Neuronal stem cell (in vitro differentiated cells): Measurements from ENCODE around the gene GPD1.

Source experiments
- DNase-seq: peaks from one replicate; pipeline ENCODE4 v3.0.0-alpha.2; 2013; ENCODE audit warnings: low spot score
- H2AFZ ChIP-seq: one replicate; pipeline ENCODE4 v1.6.1; 2013; ENCODE audit warnings: mild to moderate bottlenecking, low read length, inconsistent platforms
- H2AK5ac ChIP-seq: 2 replicates; pipeline ENCODE4 v1.6.1; 2013; ENCODE audit warnings: low read depth, mild to moderate bottlenecking, inconsistent platforms, low read length, moderate library complexity, mixed read lengths
- H2BK120ac ChIP-seq: 2 replicates; pipeline ENCODE4 v1.6.1; 2013; ENCODE audit warnings: low read depth, mild to moderate bottlenecking, inconsistent platforms, low read length, moderate library complexity, mixed read lengths
- H2BK12ac ChIP-seq: one replicate; pipeline ENCODE4 v1.6.1; 2013; ENCODE audit warnings: low read length, inconsistent platforms
- H2BK15ac ChIP-seq: 2 replicates; pipeline ENCODE4 v1.6.1; 2013; ENCODE audit warnings: mild to moderate bottlenecking, low read length, inconsistent platforms, mixed read lengths
- H2BK5ac ChIP-seq: one replicate; pipeline ENCODE4 v1.6.1; 2013; ENCODE audit warnings: inconsistent platforms, mild to moderate bottlenecking, low read length, moderate library complexity
- H3K14ac ChIP-seq: one replicate; pipeline ENCODE4 v1.6.1; 2013; ENCODE audit warnings: low read length, inconsistent platforms
- H3K18ac ChIP-seq: 2 replicates; pipeline ENCODE4 v1.6.1; 2013; ENCODE audit warnings: low read length, inconsistent platforms
- H3K23ac ChIP-seq: 2 replicates; pipeline ENCODE4 v1.6.1; 2013; ENCODE audit warnings: low read depth, mild to moderate bottlenecking, mixed read lengths, low read length, inconsistent platforms; ENCODE audit not compliant: poor library complexity
- H3K27ac ChIP-seq: replicated peaks from 3 replicates; pipeline ENCODE4 v1.5.1; 2013; ENCODE audit warnings: low read length, inconsistent platforms
- H3K27me3 ChIP-seq, 3 experiments: 2 replicates each; pipeline ENCODE4 v1.6.1; 2013; ENCODE audit warnings: low read length in 3 of 3, mild to moderate bottlenecking in 2 of 3, inconsistent platforms in 1 of 3, low read depth in 1 of 3, mixed read lengths in 1 of 3, moderate library complexity in 1 of 3; ENCODE audit not compliant: control insufficient read depth in 3 of 3, insufficient read depth in 3 of 3
- H3K36me3 ChIP-seq, 2 donors: replicated peaks in 1 of 2; 2 replicates each; pipeline ENCODE4 v1.6.1; 2013; ENCODE audit warnings: low read length in 2 of 2; ENCODE audit not compliant: control insufficient read depth in 2 of 2, insufficient read depth in 2 of 2
- H3K4ac ChIP-seq: 2 replicates; pipeline ENCODE4 v1.6.1; 2013; ENCODE audit warnings: inconsistent platforms, mild to moderate bottlenecking, low read length, moderate library complexity
- H3K4me1 ChIP-seq, 2 donors: 1 replicate in 1 of 2; 2 replicates in 1 of 2; pipeline ENCODE4 v1.6.1; 2013; ENCODE audit warnings: low read length in 2 of 2, low read depth in 1 of 2; ENCODE audit not compliant: control insufficient read depth in 2 of 2, insufficient read depth in 1 of 2
- H3K4me2 ChIP-seq: one replicate; pipeline ENCODE4 v1.6.1; 2013; ENCODE audit warnings: mild to moderate bottlenecking, low read length, inconsistent platforms; ENCODE audit not compliant: insufficient read depth, poor library complexity, severe bottlenecking
- H3K4me3 ChIP-seq, 2 donors: 2 replicates each; pipeline ENCODE4 v1.5.1; 2013; ENCODE audit warnings: low read length in 2 of 2, mild to moderate bottlenecking in 2 of 2, inconsistent platforms in 1 of 2, moderate library complexity in 1 of 2
- H3K79me1 ChIP-seq: one replicate; pipeline ENCODE4 v1.6.1; 2013; ENCODE audit warnings: low read depth, mild to moderate bottlenecking, inconsistent platforms, low read length, moderate library complexity
- H3K9ac ChIP-seq: one replicate; pipeline ENCODE4 v1.6.1; 2013; ENCODE audit warnings: mild to moderate bottlenecking, low read depth, low read length, inconsistent platforms; ENCODE audit not compliant: poor library complexity
- H3K9me3 ChIP-seq, 2 donors: replicated peaks in 1 of 2; 2 replicates each; pipeline versions ENCODE3 to v1.6.1; 2013; ENCODE audit warnings: low read length in 2 of 2, mild to moderate bottlenecking in 2 of 2, inconsistent platforms in 1 of 2, low read depth in 1 of 2, mixed read lengths in 1 of 2, moderate library complexity in 1 of 2; ENCODE audit not compliant: control insufficient read depth in 2 of 2, insufficient read depth in 1 of 2
- H4K8ac ChIP-seq: one replicate; pipeline ENCODE4 v1.6.1; 2013; ENCODE audit warnings: low read depth, mild to moderate bottlenecking, inconsistent platforms, low read length, moderate library complexity
- H4K91ac ChIP-seq: one replicate; pipeline ENCODE4 v1.6.1; 2013; ENCODE audit warnings: low read length, low read depth, mild to moderate bottlenecking, inconsistent platforms; ENCODE audit not compliant: poor library complexity
- WGBS, 2 donors: extraction: QIAGEN DNeasy Blood & Tissue Kit; methylation state at CpG; one replicate each; pipeline ENCODE4 v1.1.7; 2013; ENCODE audit warnings: missing lambda C conversion rate in 2 of 2, mixed read lengths in 1 of 2; ENCODE audit not compliant: insufficient read length in 2 of 2, insufficient replicate concordance in 1 of 2; ENCODE audit errors: extremely low coverage in 2 of 2; 5-methylcytosine and 5-hydroxymethylcytosine counted together

GPD1 gene

GRCh38 chr12:50059440-50060119, 44.2 kb upstream of the GPD1 start:
- H2AK5ac ChIP-seq = peak overlapping the region; percentile 22
- H2AFZ ChIP-seq = no peak overlapping the region
- H3K4ac ChIP-seq = no peak overlapping the region
- H3K27me3 ChIP-seq = peaks cover 0 to 19% (median 17%) of the 10 kb centered on the region in 3 experiments
- H3K4me2 ChIP-seq = no peak overlapping the region
- H3K36me3 ChIP-seq = peaks cover 2 to 8% of the 10 kb centered on the region in 2 donors
- H3K9me3 ChIP-seq = no peaks in the 10 kb centered on the region
- no peak overlapping the region for H4K91ac ChIP-seq
- no peak overlapping the region for H4K8ac ChIP-seq
- peak overlapping the region; percentile 8 for H3K23ac ChIP-seq
- no CpG with 5 or more reads among the region's 12 CpGs for WGBS, 2 donors
- H3K4me3 ChIP-seq = no peak overlapping the region
- H2BK12ac ChIP-seq = no peak overlapping the region
- no peak overlapping the region for H3K27ac ChIP-seq
- H2BK5ac ChIP-seq = no peak overlapping the region
- no peak overlapping the region for H2BK120ac ChIP-seq
- no peak for DNase-seq
- peaks cover 1% of the 10 kb centered on the region for H3K79me1 ChIP-seq
- H3K18ac ChIP-seq = no peak overlapping the region
- H3K9ac ChIP-seq = peak overlapping the region; percentile 22
- H3K4me1 ChIP-seq = peaks cover 6 to 10% of the 10 kb centered on the region in 2 donors
- H3K14ac ChIP-seq = no peak overlapping the region
- no peak overlapping the region for H2BK15ac ChIP-seq

- Histone ChIP-seq H3K79me1 (peaks cover 1% of the 10 kb centered on the region), H3K23ac (peak overlapping the region; percentile 8), H3K9me3 (no peaks in the 10 kb centered on the region), H2BK120ac (no peak overlapping the region), H2BK12ac (no peak overlapping the region), H3K4ac (no peak overlapping the region), H2BK15ac (no peak overlapping the region), H3K4me3 (no peak overlapping the region), H2AFZ (no peak overlapping the region), H3K27me3 (peaks cover 0 to 19% (median 17%) of the 10 kb centered on the region in 3 experiments), H3K18ac (no peak overlapping the region), H3K4me2 (no peak overlapping the region), H2AK5ac (no peak overlapping the region), H3K27ac (no peak overlapping the region), H3K4me1 (peaks cover 6 to 10% of the 10 kb centered on the region in 2 donors), H2BK5ac (no peak overlapping the region), H4K91ac (no peak overlapping the region), H3K9ac (no peak overlapping the region), H3K14ac (no peak overlapping the region), H4K8ac (no peak overlapping the region), H3K36me3 (peaks cover 2 to 8% of the 10 kb centered on the region in 2 donors)
- no peak for DNase-seq
- no CpG with 5 or more reads among the region's 4 CpGs for WGBS, 2 donors
These were observed 43.7 kb upstream of the GPD1 start for GRCh38 chr12:50060120-50060468.

- H2BK12ac ChIP-seq = no peak overlapping the region
- peaks cover 2 to 8% of the 10 kb centered on the region in 2 donors for H3K36me3 ChIP-seq
- DNase-seq = no peak
- no peak overlapping the region for H4K91ac ChIP-seq
- H3K14ac ChIP-seq = no peak overlapping the region
- no peak overlapping the region for H3K4me2 ChIP-seq
- no peak overlapping the region for H2BK120ac ChIP-seq
- H3K27ac ChIP-seq = no peak overlapping the region
- H3K79me1 ChIP-seq = peaks cover 1% of the 10 kb centered on the region
- no peak overlapping the region for H4K8ac ChIP-seq
- H2AFZ ChIP-seq = no peak overlapping the region
- H3K4me3 ChIP-seq = no peak overlapping the region
- no peak overlapping the region for H2BK15ac ChIP-seq
- no peak overlapping the region for H3K23ac ChIP-seq
- H3K4me1 ChIP-seq = peaks cover 12 to 14% of the 10 kb centered on the region in 2 donors
- no peak overlapping the region for H3K9ac ChIP-seq
- H3K4ac ChIP-seq = no peak overlapping the region
- WGBS, 2 donors = no CpG with 5 or more reads among the region's 2 CpGs
- peaks cover 0 to 18% (median 10%) of the 10 kb centered on the region in 3 experiments for H3K27me3 ChIP-seq
- no peak overlapping the region for H3K18ac ChIP-seq
- no peaks in the 10 kb centered on the region for H3K9me3 ChIP-seq
- H2BK5ac ChIP-seq = no peak overlapping the region
- H2AK5ac ChIP-seq = no peak overlapping the region
These were observed 42.6 kb upstream of the GPD1 start for GRCh38 chr12:50061171-50061570.

GRCh38 chr12:50061946-50062686, 41.7 kb upstream of the GPD1 start:
- Histone ChIP-seq H3K36me3 (peaks cover 2 to 8% of the 10 kb centered on the region in 2 donors), H3K27ac (no peak overlapping the region), H3K23ac (peak overlapping the region; percentile 25), H3K79me1 (no peaks in the 10 kb centered on the region), H3K4me3 (no peak overlapping the region), H3K27me3 (peaks cover 0 to 9% (median under 1%) of the 10 kb centered on the region in 3 experiments), H3K18ac (no peak overlapping the region), H4K91ac (no peak overlapping the region), H3K4ac (no peak overlapping the region), H3K14ac (no peak overlapping the region), H2BK12ac (no peak overlapping the region), H2BK15ac (no peak overlapping the region), H4K8ac (no peak overlapping the region), H2BK5ac (no peak overlapping the region), H2BK120ac (no peak overlapping the region), H2AFZ (no peak overlapping the region), H3K9me3 (no peaks in the 10 kb centered on the region), H3K4me1 (peaks cover 9 to 15% of the 10 kb centered on the region in 2 donors), H3K4me2 (no peak overlapping the region), H3K9ac (no peak overlapping the region), H2AK5ac (no peak overlapping the region)
- no CpG with 5 or more reads among the region's 6 CpGs for WGBS, 2 donors
- DNase-seq = no peak
